ENCODE measurements around the gene MX2.
"Not testable (repeated sequence)": the region's sequence is repeated elsewhere in the genome, so short reads cannot be mapped to it uniquely, and the experiment has no call there.

Gene MX2

DNA sequence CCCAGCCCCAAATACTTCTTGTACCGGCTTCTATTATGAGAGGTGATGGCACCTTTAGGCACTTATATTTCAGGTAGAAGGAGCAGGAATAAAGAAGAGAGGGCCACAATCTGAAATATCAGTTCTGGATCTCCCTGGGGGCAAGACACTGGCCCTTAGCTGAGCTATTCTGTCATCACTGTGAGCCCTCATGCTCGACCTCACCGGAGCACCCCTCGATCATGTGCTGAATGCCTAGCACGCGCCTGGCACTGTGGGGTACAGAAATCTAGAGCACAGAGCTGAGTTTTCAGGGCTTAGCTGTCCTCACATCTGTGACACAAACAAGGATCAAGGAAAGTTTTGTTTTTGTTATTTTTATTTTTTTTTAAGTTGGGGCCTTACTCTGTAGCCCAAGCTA lies 56.6 kb downstream of the MX2 start:
- DNase-seq (ENCODE audit: low read depth), result no peak

DNA sequence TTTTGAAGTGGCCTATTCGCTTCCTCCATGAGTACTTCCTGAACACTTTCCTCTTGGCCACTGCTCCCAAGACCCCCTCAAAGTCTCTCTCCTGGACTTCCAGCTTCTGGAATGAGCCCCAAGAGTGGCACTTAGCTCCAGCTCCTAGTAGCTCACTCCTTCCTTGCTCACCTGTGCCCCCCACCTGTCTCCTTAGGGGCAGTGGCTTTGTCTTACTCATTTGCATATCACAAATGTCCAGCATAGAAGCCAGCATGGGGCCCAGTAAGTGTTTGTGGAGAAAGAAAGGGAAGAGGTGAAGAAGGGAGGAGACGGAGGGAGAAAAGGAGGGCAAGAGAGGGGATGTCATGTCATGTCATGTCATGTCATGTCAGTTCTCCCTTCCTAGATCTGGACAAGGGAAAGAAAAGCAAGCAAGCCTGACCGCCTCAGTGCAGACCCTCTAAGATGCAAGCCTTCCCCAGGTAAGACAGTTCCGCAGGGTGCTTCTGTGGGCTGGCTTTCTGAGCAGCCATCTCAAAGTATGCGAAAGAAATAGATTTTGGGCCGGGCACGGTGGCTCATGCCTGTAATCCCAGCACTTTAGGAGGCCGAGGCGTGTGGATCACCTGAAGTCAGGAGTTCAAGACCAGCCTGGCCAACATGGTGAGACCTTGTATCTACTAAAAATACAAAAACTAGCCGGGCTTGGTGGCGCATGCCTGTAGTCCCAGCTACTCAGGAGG lies 57.3 kb downstream of the MX2 start:
- no peak for DNase-seq (ENCODE audit: low read depth)

DNA sequence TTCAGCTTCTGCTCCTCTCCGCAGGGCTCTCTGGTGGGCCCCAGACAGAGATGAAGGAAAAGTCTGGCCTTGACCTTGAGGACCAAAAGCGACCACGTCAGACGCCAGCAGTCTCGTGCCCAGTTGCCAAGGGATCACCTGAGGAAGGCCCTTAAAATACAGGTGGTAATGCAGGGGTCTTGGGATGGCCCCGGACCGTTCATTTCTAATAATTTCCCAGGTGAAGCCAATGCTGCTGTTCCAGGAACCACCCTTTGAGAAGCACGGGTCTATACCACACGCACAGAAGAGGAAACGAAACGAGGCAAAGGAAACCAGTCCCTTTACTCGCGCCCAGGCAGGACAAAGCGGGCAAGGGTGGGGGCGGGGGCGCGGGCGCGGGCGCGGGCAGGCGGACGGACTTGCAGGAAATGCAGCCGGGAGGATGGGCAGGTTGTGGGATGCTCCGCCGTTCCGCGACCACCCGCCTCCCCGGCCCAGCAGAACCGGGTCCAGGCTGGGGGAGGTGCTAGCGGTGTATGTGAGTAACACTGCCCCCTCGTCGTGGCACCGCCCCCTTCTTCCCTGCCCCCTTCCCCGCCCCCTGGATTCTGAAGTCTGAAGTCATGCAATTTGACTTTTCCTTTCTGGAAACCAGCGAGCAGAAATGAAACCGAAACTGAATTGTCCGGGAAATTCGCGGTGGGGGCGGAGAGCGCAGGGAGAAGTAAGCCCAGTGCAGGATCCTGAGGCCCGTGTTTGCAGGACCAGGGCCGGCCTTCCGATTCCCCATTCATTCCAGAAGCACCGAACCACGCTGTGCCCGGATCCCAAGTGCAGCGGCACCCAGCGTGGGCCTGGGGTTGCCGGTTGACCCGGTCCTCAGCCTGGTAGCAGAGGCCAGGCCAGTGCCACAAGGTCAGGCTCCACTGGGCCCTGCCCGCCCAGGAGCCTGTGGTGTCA lies 58.4 kb downstream of the MX2 start:
- no peak for DNase-seq (ENCODE audit: low read depth)

DNA sequence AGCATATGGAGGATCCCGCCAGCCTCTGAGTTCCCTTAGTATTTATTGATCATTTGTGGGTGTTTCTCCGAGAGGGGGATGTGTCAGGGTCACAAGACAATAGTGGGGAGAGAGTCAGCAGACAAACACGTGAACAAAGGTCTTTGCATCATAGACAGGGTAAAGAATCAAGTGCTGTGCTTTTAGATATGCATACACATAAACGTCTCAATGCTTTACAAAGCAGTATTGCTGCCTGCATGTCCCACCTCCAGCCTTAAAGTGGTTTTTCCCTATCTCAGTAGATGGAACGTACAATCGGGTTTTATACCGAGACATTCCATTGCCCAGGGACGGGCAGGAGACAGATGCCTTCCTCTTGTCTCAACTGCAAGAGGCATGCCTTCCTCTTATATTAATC lies 59.2 kb downstream of the MX2 start:
- not testable (repeated sequence) for DNase-seq (ENCODE audit: low read depth)

DNA sequence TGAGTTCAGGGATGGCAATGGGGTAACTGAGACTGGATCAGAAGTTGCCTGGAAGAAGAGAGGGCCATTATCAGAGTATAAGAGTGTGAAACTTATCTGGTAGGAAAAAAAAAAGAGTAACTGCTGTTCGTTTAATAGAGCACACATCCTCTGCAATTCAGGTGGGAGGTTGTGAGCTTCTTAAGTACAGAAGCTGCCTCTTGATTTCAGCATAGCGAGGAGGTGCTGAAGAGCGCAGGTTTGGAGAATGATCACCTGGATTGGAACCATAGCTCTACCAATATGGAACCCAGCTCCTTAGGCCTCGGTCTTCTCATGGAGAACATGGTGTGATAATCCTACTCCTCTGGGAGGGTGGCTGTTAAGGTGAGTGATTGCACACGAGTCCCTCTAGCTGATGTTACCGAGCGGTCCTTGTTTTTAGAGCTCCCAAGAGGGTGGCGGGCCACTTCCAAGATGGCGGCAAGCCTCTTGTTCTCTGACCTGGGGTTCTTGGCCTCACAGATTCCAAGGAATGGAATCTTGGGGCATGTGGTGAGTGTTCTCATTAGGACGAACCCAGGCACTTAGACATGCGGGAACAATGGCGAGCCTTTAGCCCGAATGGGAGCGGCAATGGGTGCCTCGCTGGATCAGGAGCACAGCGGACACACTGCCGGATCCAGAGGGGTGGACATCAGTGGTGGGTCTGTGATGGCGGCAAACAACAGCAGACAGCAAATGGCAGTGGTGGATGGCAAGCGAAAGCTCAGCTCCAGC lies 60.9 kb downstream of the MX2 start:
- DNase-seq (ENCODE audit: low read depth), result no peak

DNA sequence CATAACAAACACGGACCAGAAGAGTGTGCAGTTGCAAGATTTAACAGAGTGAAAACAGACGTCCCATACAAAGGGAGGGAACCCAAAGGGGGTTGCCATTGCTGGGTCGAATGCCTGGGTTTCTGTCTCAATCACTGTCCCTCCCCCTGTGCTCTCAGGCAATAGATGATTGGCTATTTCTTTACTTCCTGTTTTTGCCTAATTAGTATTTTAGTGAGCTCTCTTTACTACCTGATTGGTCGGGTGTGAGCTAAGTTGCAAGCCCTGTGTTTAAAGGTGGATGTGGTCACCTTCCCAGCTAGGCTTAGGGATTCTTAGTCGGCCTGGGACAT lies 61.4 kb downstream of the MX2 start:
- not testable (repeated sequence) for DNase-seq (ENCODE audit: low read depth)

DNA sequence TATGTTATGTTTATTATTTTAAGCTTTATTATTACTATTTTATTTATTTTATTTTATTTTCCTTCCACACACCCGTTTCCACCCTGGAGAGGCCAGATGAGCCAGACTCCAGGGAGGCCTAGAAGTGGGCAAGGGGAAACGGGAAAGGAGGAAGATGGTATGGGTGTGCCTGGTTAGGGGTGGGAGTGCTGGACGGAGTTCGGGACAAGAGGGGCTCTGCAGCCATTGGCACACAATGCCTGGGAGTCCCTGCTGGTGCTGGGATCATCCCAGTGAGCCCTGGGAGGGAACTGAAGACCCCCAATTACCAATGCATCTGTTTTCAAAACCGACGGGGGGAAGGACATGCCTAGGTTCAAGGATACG lies 63.7 kb downstream of the MX2 start:
- DNase-seq (ENCODE audit: low read depth), result no peak

DNA sequence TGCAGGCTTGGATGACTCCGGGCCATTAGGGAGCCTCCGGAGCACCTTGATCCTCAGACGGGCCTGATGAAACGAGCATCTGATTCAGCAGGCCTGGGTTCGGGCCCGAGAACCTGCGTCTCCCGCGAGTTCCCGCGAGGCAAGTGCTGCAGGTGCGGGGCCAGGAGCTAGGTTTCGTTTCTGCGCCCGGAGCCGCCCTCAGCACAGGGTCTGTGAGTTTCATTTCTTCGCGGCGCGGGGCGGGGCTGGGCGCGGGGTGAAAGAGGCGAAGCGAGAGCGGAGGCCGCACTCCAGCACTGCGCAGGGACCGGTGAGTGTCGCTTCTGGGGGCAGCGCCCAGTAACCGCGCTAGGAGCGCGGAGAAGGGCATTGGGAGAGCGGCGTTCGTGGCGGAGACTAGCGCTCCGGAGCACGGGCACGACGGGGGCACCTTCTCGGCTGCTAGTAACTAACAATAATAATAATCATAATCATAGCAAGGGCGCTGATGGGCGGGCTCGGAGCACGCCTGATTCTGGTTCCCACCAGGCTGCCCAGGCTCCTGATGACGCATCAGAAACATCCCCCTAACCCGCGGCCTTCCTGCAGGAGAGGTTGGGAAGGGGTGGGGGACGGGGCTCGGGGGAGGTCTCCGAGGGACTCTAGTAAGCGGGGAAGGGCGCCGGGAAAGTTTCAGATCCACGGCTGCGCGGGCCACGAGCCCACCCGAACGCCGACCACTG lies 64.3 kb downstream of the MX2 start, which contains the start of gene MX1:
Gene MX1, plus strand, starts transcription at position 286 of the 722 bp plus-strand sequence. CDS start 5,832 bp downstream, outside the sequence.
- no peak for DNase-seq (ENCODE audit: low read depth)

DNA sequence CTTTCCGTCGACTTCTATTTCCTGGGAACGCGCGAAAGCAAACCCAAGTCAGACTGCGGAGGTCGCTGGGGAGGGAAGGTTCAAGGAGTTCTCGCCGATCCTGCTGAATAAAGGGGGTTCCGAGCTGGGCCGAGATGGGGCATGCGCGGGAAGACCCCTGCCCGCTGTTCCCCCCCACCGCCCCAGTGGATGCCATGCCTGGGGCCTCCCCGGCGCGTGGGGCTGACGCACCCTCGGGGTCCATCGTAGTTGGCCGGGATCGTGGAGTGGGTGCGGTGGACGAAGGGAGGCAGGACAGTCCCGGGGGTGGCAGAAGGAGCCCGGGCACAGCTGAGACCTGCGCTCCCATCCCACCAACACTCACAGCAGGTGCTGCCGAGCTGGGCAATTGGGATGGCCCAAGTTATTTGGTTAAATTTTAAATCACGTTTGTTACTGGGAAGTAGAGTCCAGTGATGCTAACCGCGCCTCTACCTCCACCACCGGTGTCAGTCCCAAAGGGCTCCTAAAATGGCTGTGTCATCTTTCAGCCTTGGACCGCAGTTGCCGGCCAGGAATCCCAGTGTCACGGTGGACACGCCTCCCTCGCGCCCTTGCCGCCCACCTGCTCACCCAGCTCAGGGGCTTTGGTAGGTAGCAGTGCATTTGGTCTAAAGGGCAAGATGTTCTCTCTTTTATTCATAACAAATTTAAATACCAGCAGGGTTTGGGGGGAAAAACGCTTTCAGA lies 65.0 kb downstream of the MX2 start:
- no peak for DNase-seq (ENCODE audit: low read depth)

DNA sequence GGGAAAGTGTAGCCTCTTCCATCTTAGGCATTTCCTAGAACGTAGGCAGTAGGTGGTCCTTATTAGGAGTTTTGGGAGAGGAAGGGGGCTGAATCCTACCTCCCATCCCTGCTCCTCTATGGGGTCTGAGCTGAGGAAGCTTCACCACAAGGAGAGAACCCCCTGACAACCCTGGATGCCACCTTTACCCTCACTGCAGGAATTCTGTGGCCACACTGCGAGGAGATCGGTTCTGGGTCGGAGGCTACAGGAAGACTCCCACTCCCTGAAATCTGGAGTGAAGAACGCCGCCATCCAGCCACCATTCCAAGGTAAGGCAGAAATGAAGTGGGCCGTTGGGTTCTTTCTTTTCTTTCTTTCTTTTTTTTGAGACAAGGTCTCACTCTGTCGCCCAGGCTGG lies 65.7 kb downstream of the MX2 start:
- DNase-seq (ENCODE audit: low read depth), result no peak

DNA sequence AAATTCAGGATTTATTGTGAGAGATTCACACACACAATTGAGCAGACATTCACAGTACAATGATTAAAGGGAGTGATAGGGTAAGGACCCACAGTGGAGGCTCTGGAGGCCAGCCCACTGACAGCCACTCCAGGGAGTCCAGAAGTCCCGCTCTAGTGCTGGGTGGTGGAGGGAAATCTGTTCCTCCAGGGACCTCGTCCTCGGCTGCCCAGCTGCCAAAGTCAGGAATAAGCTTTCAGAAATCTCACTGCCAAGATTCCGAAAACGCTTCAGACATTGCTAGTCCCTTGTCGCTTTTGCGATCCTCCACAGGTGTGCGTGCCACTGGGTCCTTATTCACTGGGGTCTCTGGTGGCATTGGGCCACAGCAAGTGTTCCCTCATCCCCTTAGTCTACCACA lies 66.5 kb downstream of the MX2 start:
- no peak for DNase-seq (ENCODE audit: low read depth)

DNA sequence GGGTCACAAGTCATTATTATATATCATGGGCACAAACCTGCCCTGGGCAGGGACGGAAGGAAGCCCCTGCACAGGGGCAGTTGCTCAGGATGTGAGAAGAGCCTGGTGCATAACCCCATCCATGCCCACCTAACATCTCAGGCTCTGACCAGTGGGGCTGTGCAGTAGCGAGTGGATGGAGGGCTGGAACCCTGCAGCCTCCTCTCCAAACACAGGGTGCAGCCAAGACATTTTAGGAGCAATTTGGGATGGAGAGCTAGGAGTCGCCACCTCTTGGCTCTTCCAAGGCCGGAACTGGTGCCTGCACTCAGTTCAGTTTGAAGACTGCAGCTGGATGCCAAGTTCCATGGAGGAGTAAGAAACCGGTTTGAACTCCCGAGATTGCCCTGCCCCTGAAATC lies 67.0 kb downstream of the MX2 start:
- no peak for DNase-seq (ENCODE audit: low read depth)

DNA sequence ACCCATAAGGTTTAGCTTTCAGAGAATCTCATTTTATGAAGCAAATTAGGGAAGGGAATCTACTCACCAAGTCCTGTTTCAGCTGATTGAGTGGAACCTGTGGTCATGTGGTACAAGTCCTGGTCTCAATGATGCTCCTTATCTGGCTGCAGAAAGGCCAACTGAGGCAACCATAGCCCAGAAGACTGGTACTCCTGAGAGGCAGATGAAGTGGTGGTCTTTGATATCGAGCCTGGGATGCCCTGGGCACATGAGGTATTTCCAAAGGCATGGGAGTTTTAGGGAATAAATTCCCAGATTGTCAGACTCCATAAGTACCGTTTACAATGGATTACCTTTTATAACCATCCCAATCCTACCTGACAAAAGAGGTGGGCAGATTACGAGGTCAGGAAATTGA lies 67.5 kb downstream of the MX2 start:
- DNase-seq (ENCODE audit: low read depth), result no peak

DNA sequence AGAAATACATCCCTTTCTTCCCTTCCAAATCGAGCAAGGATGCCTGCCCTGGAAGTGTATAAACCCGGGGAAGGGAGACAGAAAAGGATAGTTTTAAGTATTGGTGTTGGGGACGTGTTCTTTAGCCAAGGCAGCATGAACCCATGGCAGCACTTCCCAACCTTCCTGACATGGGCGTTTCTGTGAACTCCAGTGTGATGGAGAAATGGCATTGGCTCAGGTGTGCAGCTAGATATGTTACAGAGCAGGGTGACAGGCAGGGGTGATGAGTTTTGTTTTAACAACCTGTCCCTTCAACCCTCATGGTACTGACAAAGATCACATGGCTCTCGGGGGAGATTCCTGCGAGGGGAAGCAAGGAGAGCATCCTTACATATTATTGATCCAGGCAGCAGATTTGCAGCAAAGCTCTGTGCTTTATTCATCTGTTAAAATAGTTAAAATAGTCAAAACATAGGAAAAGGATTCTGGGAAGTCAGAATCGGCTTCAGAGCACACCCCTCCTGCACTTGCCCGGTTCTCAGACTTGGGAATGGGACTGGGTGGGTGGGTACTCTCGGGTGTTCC lies 68.2 kb downstream of the MX2 start:
- no peak for DNase-seq (ENCODE audit: low read depth)

DNA sequence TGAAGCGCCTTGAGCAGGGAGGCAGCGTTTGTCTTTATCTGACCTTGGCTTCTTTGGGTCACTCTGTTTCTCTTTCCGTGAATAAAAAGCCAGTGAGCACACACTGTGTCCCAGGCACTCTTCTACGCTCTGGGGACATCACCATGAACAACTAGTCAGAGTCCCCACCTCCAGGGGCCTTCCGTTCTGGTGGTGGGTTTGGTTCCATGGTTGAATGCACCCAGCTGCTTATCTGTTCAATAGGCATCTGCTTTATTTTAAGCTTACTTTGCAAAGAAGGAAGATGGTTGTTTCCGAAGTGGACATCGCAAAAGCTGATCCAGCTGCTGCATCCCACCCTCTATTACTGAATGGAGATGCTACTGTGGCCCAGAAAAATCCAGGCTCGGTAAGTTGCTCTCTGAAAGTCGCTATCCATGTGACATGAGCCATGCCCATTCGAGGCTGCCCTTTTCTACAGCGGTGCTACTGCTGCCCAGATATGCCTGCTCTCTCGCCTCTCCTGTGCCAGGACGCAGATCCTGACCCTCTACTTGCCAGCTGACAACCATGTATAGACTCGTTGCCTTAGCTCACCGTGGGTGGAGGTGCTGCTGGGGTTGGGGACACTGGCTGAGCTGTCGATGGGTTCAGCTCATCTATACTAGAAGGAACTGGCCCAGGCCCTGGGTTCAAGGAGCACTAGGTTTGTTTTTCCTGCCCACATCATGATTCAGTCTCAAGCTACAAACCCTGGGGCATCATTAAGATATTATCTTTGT lies 70.1 kb downstream of the MX2 start:
- no peak for DNase-seq (ENCODE audit: low read depth)

DNA sequence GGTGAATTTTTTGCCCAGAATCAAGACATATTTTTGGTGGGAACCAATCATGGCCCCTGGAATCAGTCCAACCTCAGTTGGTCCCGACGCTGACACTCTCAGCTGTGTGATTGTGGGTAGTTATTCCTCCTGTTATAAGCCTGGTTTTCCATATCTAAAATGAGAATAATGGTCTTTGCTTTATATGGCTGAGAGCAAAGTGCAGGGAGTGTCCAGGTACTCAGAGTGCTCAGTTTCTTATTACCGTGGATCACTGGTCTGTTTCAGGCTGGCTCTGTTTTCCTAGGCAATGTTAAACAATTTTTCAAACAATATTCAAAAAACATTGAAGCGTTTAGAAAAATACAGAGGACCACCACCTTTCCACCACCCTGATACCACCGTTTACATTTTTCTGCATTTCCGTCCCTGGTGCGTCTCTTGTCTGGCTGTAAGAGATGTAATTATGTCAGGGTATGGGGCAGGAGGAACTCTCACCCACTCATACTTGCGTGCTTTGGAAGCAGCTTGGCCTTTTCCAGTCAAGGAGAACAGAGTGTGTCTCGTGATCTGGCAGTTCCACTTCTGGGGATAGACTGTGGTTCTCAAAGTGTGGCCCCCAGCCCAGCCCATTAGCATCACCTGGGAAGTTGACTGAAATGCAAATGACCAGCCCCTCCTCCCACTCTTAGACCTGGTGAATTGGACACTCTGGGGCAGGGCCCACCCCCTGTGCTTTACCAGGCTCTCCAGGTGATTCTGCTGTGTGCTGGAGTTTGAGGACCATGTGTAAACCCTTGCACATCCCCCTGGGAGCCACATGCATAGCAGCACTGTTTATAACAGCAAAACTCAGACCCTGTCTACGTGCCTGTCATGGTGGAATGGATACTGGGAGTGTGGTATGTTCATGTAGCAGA lies 71.0 kb downstream of the MX2 start:
- no peak for DNase-seq (ENCODE audit: low read depth)

DNA sequence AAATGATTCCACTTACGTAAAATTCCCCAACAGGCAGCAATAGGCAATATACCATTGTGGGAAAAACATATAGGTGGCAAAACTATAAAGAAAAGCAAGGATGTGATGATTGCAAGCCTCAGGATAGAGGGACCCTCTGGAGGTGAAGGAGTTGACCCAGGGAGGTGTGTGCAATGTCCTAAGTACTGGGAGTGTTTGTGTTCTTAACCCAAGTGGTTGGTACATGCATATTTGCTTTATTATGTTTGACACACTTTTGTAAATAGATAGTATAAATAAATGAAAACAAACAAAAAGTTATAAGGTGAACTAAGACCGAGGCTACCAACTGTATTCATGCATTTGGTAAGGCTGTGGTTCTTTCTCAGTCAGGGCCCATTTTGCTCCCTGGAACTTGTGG lies 71.7 kb downstream of the MX2 start:
- no peak for DNase-seq (ENCODE audit: low read depth)

DNA sequence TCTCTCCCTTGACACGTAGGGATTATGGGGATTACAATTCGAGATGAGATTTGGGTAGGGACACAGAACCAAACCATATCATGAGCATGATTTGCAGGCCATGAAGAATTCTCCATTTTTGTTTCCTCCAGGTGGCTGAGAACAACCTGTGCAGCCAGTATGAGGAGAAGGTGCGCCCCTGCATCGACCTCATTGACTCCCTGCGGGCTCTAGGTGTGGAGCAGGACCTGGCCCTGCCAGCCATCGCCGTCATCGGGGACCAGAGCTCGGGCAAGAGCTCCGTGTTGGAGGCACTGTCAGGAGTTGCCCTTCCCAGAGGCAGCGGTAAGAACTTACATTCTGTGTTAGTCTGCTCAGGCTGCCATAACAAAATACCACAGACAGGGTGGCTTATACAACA lies 73.9 kb downstream of the MX2 start:
- DNase-seq (ENCODE audit: low read depth), result no peak

DNA sequence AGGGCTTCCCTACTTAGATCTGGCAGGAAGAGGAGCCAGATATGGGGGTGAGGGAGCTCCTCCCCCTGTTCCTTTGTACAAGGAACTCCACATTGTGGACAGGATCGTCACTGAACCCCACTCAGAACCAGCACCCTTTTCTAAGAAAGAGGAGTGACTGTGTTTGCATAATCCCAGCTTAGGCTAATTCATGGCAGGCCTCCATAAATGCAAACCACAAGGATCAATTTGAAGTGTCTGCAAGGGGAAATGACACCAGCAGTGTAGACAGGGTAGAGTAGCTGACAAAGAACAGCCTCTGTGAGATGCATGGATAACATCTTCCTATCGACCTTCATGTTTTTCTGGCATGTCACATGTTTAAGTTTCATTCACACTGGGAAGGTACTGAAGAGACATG lies 75.9 kb downstream of the MX2 start:
- DNase-seq (ENCODE audit: low read depth), result no peak
